Naive thymus-derived CD4-positive, alpha-beta T cell (primary cell): ENCODE measurements around the gene TDRD7. TPM values are rescaled to one million over a fixed set of nuclear protein-coding genes. Genes with fewer than 3 reads are reported as not detected.
A peak's percentile ranks its signal among the peaks of the same experiment; 100 is the strongest.

Experiments used
- ATAC-seq: fragments of 150-1000 bp; cut with Tn5 transposase; 2 replicates; pipeline ENCODE4 v1.10.0; 2021; ENCODE audit warnings: mild to moderate bottlenecking, moderate library complexity
- CTCF ChIA-PET: fragments of 350-600 bp; sonication (Branson Sonifier 250); formaldehyde crosslinking; loops from one replicate; lab custom pipeline; 2021; ENCODE audit warnings: antibody characterized with exemption; lab: Charles Lee
- POLR2A ChIA-PET: fragments of 350-600 bp; sonication (Branson Sonifier 250); formaldehyde crosslinking; loops from one replicate; lab custom pipeline; 2021; ENCODE audit warnings: antibody characterized with exemption, inconsistent platforms; lab: Charles Lee
- DNase-seq, 9 donors: peaks; one replicate each; pipeline versions ENCODE4 v3.0.0 to v3.0.0-alpha.2; 2020 to 2022; ENCODE audit warnings: mixed read lengths in 1 of 9
- H3K27ac ChIP-seq: one replicate; pipeline ENCODE4 v1.7.0; 2013; ENCODE audit warnings: mild to moderate bottlenecking, low read depth, low read length, moderate library complexity
- H3K27me3 ChIP-seq, 2 donors: one replicate each; pipeline ENCODE4 v1.7.0; 2013; ENCODE audit warnings: low read length in 2 of 2, mild to moderate bottlenecking in 2 of 2, moderate library complexity in 2 of 2; ENCODE audit not compliant: control insufficient read depth in 2 of 2, insufficient read depth in 2 of 2
- H3K36me3 ChIP-seq, 3 experiments: 1 replicate in 2 of 3; 2 replicates in 1 of 3; pipeline ENCODE4 v1.7.0; 2013; ENCODE audit warnings: low read length in 3 of 3, mild to moderate bottlenecking in 3 of 3, moderate library complexity in 1 of 3; ENCODE audit not compliant: insufficient read depth in 3 of 3, control insufficient read depth in 2 of 3
- H3K4me1 ChIP-seq, 2 donors: one replicate each; pipeline ENCODE4 v1.7.0; 2013; ENCODE audit warnings: low read length in 2 of 2, mild to moderate bottlenecking in 2 of 2, moderate library complexity in 1 of 2; ENCODE audit not compliant: control insufficient read depth in 2 of 2, insufficient read depth in 2 of 2
- H3K4me3 ChIP-seq: 2 replicates; pipeline ENCODE4 v1.7.0; 2013; ENCODE audit warnings: mild to moderate bottlenecking, low read length
- H3K9me3 ChIP-seq, 3 experiments: 1 replicate in 2 of 3; 2 replicates in 1 of 3; pipeline ENCODE4 v1.7.0; 2013; ENCODE audit warnings: low read length in 3 of 3; ENCODE audit not compliant: control insufficient read depth in 2 of 3
- H3K27ac Mint-ChIP-seq, 9 donors: one replicate each; pipeline ENCODE4 v1.8.0; 2020 to 2022; ENCODE audit warnings: mixed read lengths in 9 of 9, mild to moderate bottlenecking in 8 of 9, moderate library complexity in 5 of 9, inconsistent platforms in 2 of 9
- H3K27me3 Mint-ChIP-seq, 5 donors: one replicate each; pipeline ENCODE4 v1.8.0; 2021 to 2022; ENCODE audit warnings: mixed read lengths in 5 of 5, mild to moderate bottlenecking in 1 of 5
- H3K36me3 Mint-ChIP-seq, 5 donors: one replicate each; pipeline ENCODE4 v1.8.0; 2020 to 2022; ENCODE audit warnings: mixed read lengths in 5 of 5, mild to moderate bottlenecking in 3 of 5, inconsistent platforms in 1 of 5
- H3K4me1 Mint-ChIP-seq, 7 donors: one replicate each; pipeline ENCODE4 v1.8.0; 2020 to 2022; ENCODE audit warnings: mixed read lengths in 7 of 7, mild to moderate bottlenecking in 3 of 7, inconsistent platforms in 1 of 7
- H3K4me3 Mint-ChIP-seq, 10 donors: one replicate each; pipeline ENCODE4 v1.8.0; 2020 to 2022; ENCODE audit warnings: mild to moderate bottlenecking in 10 of 10, mixed read lengths in 10 of 10, moderate library complexity in 6 of 10, inconsistent platforms in 2 of 10
- H3K9me3 Mint-ChIP-seq, 11 donors: one replicate each; pipeline ENCODE4 v1.8.0; 2020 to 2022; ENCODE audit warnings: mixed read lengths in 11 of 11, mild to moderate bottlenecking in 4 of 11, inconsistent platforms in 1 of 11, moderate library complexity in 1 of 11
- intact Hi-C, 2 donors: fragments of 100-400 bp; cut with micrococcal nuclease; formaldehyde crosslinking; loops; one replicate each; pipeline ENCODE4 v1.15.1; 2023
- polyA plus RNA-seq, 2 donors: library from polyadenylated mRNA; unstranded; fragments of 300-500 nt; fragmentation: Illumina TruSeq; gene quantifications; one replicate each; pipeline ENCODE4 v1.2.3, GENCODE V29; 2021
- total RNA-seq, 6 experiments: library from RNA in 5 of 6; stranded (reverse) in 5 of 6; gene quantifications; 1 replicate in 5 of 6; 2 replicates in 1 of 6; pipeline ENCODE4 v1.2.3 and lab custom pipeline; 2021 to 2026

Gene TDRD7
- total and polyA plus RNA-seq, 7 experiments from 2014 or later: 2.2 to 15.0 (median 9.0) TPM

DNA sequence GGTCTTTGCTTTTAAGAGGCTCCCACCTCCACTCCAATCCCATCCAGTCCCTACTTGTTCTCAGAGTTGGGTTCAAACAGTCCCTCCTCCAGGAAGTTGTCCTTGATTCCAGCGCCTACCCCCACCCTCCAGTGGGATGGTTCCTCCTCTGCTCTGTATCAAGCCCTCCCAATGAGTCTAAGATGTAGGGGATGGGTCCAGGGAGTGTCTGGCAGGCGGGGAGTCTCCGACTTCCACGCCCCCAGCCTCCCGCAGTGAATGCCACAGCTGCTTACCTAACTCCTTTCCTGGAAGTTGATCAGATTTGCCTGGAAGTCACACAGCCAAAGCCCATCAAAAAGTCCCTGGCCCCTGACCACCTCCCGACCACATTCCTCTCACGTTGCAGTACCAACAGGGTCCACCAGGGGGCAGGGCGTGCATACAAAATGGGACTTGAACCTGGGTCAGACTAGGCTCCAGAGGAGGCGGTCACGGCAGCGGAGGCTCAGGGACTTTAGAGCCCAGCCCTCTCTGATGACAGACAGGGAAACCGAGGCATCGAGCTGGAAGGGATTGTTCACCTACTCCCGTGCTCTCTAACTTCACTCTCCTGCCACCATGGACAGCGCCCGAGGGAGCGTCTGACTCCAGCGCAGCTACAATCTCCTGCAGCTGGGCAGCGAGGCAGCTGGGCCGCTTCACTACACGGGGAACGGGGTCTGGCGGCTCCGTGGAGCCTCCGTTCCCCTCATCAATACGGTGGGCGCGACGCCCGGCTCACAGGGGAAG, 25.0 kb upstream of the TDRD7 start:
- Histone ChIP-seq H3K27ac (no peak overlapping the region), H3K36me3 (no peaks in the 10 kb centered on the region), H3K27me3 (no peaks in the 10 kb centered on the region), H3K9me3 (no peaks in the 10 kb centered on the region), H3K4me1 (no peaks in the 10 kb centered on the region), H3K4me3 (no peak overlapping the region)
- peak; percentile 66 for ATAC-seq
- Mint-ChIP-seq H3K4me1 (peaks cover 0 to 36% (median 5%) of the 10 kb centered on the region in 7 donors), H3K27ac (peak overlapping the region in 2 of 9 donors; percentile 38 to 49), H3K27me3 (peaks cover 4 to 29% (median 13%) of the 10 kb centered on the region in 5 donors), H3K9me3 (peaks cover 0 to 4% (median 0%) of the 10 kb centered on the region in 11 donors), H3K4me3 (no peak overlapping the region), H3K36me3 (no peaks in the 10 kb centered on the region)
- CTCF ChIA-PET: interaction anchor here (0.6 to 1.3 kb wide), 5 partner anchors 10 to 531 kb away, joined by 3 to 4 read pairs (median 3); no protein-coding TSS in a partner anchor
- intact Hi-C loops: loop anchor here (1.0 kb wide), 2 partner anchors 12 to 228 kb away; no protein-coding TSS in a partner anchor
- POLR2A ChIA-PET: no interaction called here
- DNase-seq: peak; percentile 39 to 83 (median 52)

GRCh38 chr9:97387504-97387886, 24.4 kb upstream of the TDRD7 start:
- Mint-ChIP-seq H3K4me1 (peaks cover 0 to 36% (median 5%) of the 10 kb centered on the region in 7 donors), H3K27ac (no peak overlapping the region), H3K4me3 (no peak overlapping the region), H3K9me3 (peaks cover 0 to 4% (median 0%) of the 10 kb centered on the region in 11 donors), H3K36me3 (no peaks in the 10 kb centered on the region), H3K27me3 (peaks cover 4 to 29% (median 13%) of the 10 kb centered on the region in 5 donors)
- no peaks in the 10 kb centered on the region for H3K36me3 ChIP-seq
- ChIA-PET CTCF (interaction anchor here (0.6 to 1.3 kb wide), 3 partner anchors 14 to 532 kb away, joined by 3 to 4 read pairs (median 3); no protein-coding TSS in a partner anchor), POLR2A (no interaction called here)
- no peaks in the 10 kb centered on the region for H3K4me1 ChIP-seq
- H3K4me3 ChIP-seq: no peak overlapping the region
- H3K9me3 ChIP-seq: no peaks in the 10 kb centered on the region
- H3K27ac ChIP-seq: no peak overlapping the region
- DNase-seq (no peak), ATAC-seq (no peak)
- intact Hi-C loops: loop anchor here (1.0 kb wide), 2 partner anchors 12 to 228 kb away; no protein-coding TSS in a partner anchor
- no peaks in the 10 kb centered on the region for H3K27me3 ChIP-seq

GRCh38 chr9:97387936-97388684, 23.8 kb upstream of the TDRD7 start:
- no peaks in the 10 kb centered on the region for H3K36me3 Mint-ChIP-seq
- Histone ChIP-seq H3K4me3 (no peak overlapping the region), H3K4me1 (no peaks in the 10 kb centered on the region), H3K27ac (no peak overlapping the region), H3K27me3 (no peaks in the 10 kb centered on the region), H3K36me3 (no peaks in the 10 kb centered on the region), H3K9me3 (no peaks in the 10 kb centered on the region)
- peaks cover 0 to 4% (median 0%) of the 10 kb centered on the region in 11 donors for H3K9me3 Mint-ChIP-seq
- ATAC-seq: no peak
- H3K4me3 Mint-ChIP-seq: peak overlapping the region in 1 of 10 donors; percentile 49
- POLR2A ChIA-PET: no interaction called here
- peak overlapping the region in 1 of 9 donors; percentile 43 for H3K27ac Mint-ChIP-seq
- CTCF ChIA-PET: interaction anchor here (1.3 kb wide), 1 partner anchor 14 kb away, joined by 3 read pairs; no protein-coding TSS in a partner anchor
- no peak for DNase-seq
- intact Hi-C loops: loop anchor here (1.0 kb wide), 3 partner anchors 11 to 227 kb away; no protein-coding TSS in a partner anchor
- H3K27me3 Mint-ChIP-seq: peaks cover 4 to 29% (median 13%) of the 10 kb centered on the region in 5 donors
- H3K4me1 Mint-ChIP-seq: peaks cover 0 to 36% (median 5%) of the 10 kb centered on the region in 7 donors

- ChIA-PET CTCF (no interaction called here), POLR2A (no interaction called here)
- Histone ChIP-seq H3K27ac (no peak overlapping the region), H3K36me3 (no peaks in the 10 kb centered on the region), H3K4me1 (no peaks in the 10 kb centered on the region), H3K9me3 (no peaks in the 10 kb centered on the region), H3K4me3 (no peak overlapping the region), H3K27me3 (no peaks in the 10 kb centered on the region)
- H3K36me3 Mint-ChIP-seq: no peaks in the 10 kb centered on the region
- peak overlapping the region in 2 of 10 donors; percentile 32 to 49 for H3K4me3 Mint-ChIP-seq
- H3K27ac Mint-ChIP-seq: peak overlapping the region in 1 of 9 donors; percentile 43
- intact Hi-C loops: loop anchor here in 1 of 2 donors (1.0 kb wide), 1 partner anchor 210 kb away; no protein-coding TSS in a partner anchor
- peaks cover 0 to 4% (median 0%) of the 10 kb centered on the region in 11 donors for H3K9me3 Mint-ChIP-seq
- H3K4me1 Mint-ChIP-seq: peaks cover 0 to 36% (median 5%) of the 10 kb centered on the region in 7 donors
- peak; percentile 77 for ATAC-seq
- peak in 2 of 9 donors; percentile 19 to 63 for DNase-seq
- peaks cover 4 to 32% (median 13%) of the 10 kb centered on the region in 5 donors for H3K27me3 Mint-ChIP-seq
These were observed 23.1 kb upstream of the TDRD7 start for GRCh38 chr9:97388721-97389238.

GRCh38 chr9:97389249-97389648, 22.6 kb upstream of the TDRD7 start:
- CTCF ChIA-PET: no interaction called here
- H3K27ac Mint-ChIP-seq: no peak overlapping the region

DNA sequence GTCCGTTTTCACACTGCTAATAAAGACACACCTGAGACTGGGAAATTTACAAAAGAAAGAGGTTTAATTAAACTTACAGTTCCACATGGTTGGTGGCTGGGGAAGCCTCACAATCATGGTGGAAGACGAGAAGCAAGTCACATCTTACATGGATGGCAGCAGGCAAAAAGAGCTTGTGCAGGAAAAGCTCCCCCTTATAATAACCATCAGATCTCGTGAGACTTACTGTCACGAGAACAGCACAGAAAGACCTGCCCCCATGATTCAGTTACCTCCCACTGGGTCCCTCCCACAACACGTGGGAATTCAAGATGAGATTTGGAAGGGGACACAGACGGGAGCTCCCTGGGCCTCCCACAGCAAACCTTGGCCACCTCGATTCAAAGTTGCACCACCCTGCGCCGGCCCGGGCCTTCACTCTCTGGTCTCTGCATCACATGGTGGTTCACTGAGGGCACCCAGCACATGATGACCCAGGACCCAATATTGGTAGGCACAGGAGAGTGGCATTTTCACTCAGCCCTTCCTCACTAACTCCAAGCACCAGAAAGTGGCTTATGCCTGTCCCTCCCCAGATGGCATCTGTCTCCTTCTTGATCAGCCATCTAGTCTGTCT, 21.0 kb upstream of the TDRD7 start:
- Histone ChIP-seq H3K9me3 (no peaks in the 10 kb centered on the region), H3K27ac (no peak overlapping the region), H3K4me3 (no peak overlapping the region), H3K27me3 (no peaks in the 10 kb centered on the region), H3K4me1 (no peaks in the 10 kb centered on the region), H3K36me3 (no peaks in the 10 kb centered on the region)
- DNase-seq: no peak
- ATAC-seq: no peak
- ChIA-PET POLR2A (interaction anchor here (0.6 kb wide), 1 partner anchor 9 kb away, joined by 3 read pairs; no protein-coding TSS in a partner anchor), CTCF (no interaction called here)
- peaks cover 0 to 4% (median 0%) of the 10 kb centered on the region in 11 donors for H3K9me3 Mint-ChIP-seq
- H3K4me3 Mint-ChIP-seq: no peak overlapping the region
- H3K27me3 Mint-ChIP-seq: peaks cover 4 to 46% (median 13%) of the 10 kb centered on the region in 5 donors
- intact Hi-C loops: no loop called here
- H3K27ac Mint-ChIP-seq: no peak overlapping the region
- H3K36me3 Mint-ChIP-seq: no peaks in the 10 kb centered on the region
- peaks cover 0 to 33% (median 5%) of the 10 kb centered on the region in 7 donors for H3K4me1 Mint-ChIP-seq

More at GRCh38 chr9:97389249-97389648, 22.6 kb upstream of the TDRD7 start:
- Histone ChIP-seq H3K36me3 (no peaks in the 10 kb centered on the region), H3K4me1 (no peaks in the 10 kb centered on the region), H3K4me3 (no peak overlapping the region), H3K27ac (no peak overlapping the region), H3K27me3 (no peaks in the 10 kb centered on the region), H3K9me3 (no peaks in the 10 kb centered on the region)
- peaks cover 0 to 4% (median 0%) of the 10 kb centered on the region in 11 donors for H3K9me3 Mint-ChIP-seq
- H3K4me3 Mint-ChIP-seq: peak overlapping the region in 1 of 10 donors; percentile 32
- no peak for ATAC-seq
- DNase-seq: no peak
- intact Hi-C loops: no loop called here
- peaks cover 4 to 35% (median 13%) of the 10 kb centered on the region in 5 donors for H3K27me3 Mint-ChIP-seq
- peaks cover 0 to 36% (median 5%) of the 10 kb centered on the region in 7 donors for H3K4me1 Mint-ChIP-seq
- H3K36me3 Mint-ChIP-seq: no peaks in the 10 kb centered on the region
- POLR2A ChIA-PET: no interaction called here
